Gastroesophageal sphincter (tissue), 4 donors: ENCODE measurements around the gene ESAM. TPM values are rescaled to one million over a fixed set of nuclear protein-coding genes. Genes with fewer than 3 reads are reported as not detected.

Source experiments
- ATAC-seq: fragments of 150-250 bp; one replicate; pipeline ENCODE4 v1.9.1; 2016; ENCODE audit warnings: mild to moderate bottlenecking, moderate library complexity
- H3K27ac ChIP-seq, 4 donors: fragments of 200-600 bp; sonication (generic) in 3 of 4; 1 replicate in 3 of 4; 2 replicates in 1 of 4; pipeline ENCODE4 v1.5.1; 2016 to 2019
- H3K27me3 ChIP-seq: fragments of 200-600 bp; sonication (generic); one replicate; pipeline ENCODE4 v1.5.1; 2019
- H3K36me3 ChIP-seq, 2 donors: fragments of 200-600 bp; sonication (generic); one replicate each; pipeline ENCODE4 v1.5.1; 2019; ENCODE audit warnings: control low read depth in 1 of 2
- H3K4me1 ChIP-seq, 3 donors: fragments of 200-600 bp; sonication (generic); 1 replicate in 2 of 3; 2 replicates in 1 of 3; pipeline ENCODE4 v1.5.1; 2016 to 2019; ENCODE audit warnings: control low read depth in 2 of 3
- H3K4me3 ChIP-seq, 2 donors: fragments of 200-600 bp; sonication (generic); one replicate each; pipeline ENCODE4 v1.5.1; 2019; ENCODE audit warnings: mild to moderate bottlenecking in 1 of 2, moderate library complexity in 1 of 2
- H3K9me3 ChIP-seq, 3 donors: fragments of 200-600 bp; sonication (generic); one replicate each; pipeline ENCODE4 v1.5.1; 2017 to 2019; ENCODE audit warnings: control low read depth in 2 of 3
- CTCF ChIP-seq, 4 experiments: fragments of 200-600 bp in 2 of 4; fragments of 450-650 bp in 2 of 4; sonication (generic) in 1 of 4; IDR thresholded peaks; one replicate each; pipeline ENCODE4 v1.5.1; 2017 to 2019; ENCODE audit warnings: antibody characterized with exemption in 4 of 4, mild to moderate bottlenecking in 2 of 4, moderate library complexity in 2 of 4
- EP300 ChIP-seq: sonication (generic); formaldehyde crosslinking; IDR thresholded peaks from one replicate; pipeline ENCODE4 v1.6.1; 2017; ENCODE audit warnings: antibody characterized with exemption, mild to moderate bottlenecking
- POLR2A ChIP-seq, 2 donors: fragments of 450-650 bp; IDR thresholded peaks; one replicate each; pipeline ENCODE4 v1.6.1; 2017; ENCODE audit warnings: antibody characterized with exemption in 2 of 2, mild to moderate bottlenecking in 2 of 2, moderate library complexity in 1 of 2
- POLR2AphosphoS5 ChIP-seq: sonication (generic); formaldehyde crosslinking; IDR thresholded peaks from one replicate; pipeline ENCODE4 v1.6.1; 2017; ENCODE audit warnings: antibody characterized with exemption
- WGBS, 2 donors: methylation state at CpG; one replicate each; pipeline ENCODE4 v1.1.5; 2018; ENCODE audit warnings: low coverage in 1 of 2; 5-methylcytosine and 5-hydroxymethylcytosine counted together
- total RNA-seq, 4 donors: library from RNA; depleted of rRNA; stranded (reverse); fragments of >200 nt; gene quantifications; one replicate each; pipeline ENCODE4 v1.1.0, GENCODE V29; 2016

The ESAM gene
- total RNA-seq, 4 donors from 2014 or later = 9.8 to 38.4 (median 22.4) TPM

- peak within 1 kb of the TSS; percentile 6 to 59 for H3K4me3 ChIP-seq
- 0 to 2% methylated on average over 4 to 11 of the region's 59 CpGs for WGBS, 2 donors
- peak; percentile 97 for ATAC-seq
- no peaks in the 10 kb centered on the region for H3K36me3 ChIP-seq
- H3K9me3 ChIP-seq = no peaks in the 10 kb centered on the region
- peak within 1 kb of the TSS in 2 of 4 donors; percentile 16 to 66 for H3K27ac ChIP-seq
- H3K4me1 ChIP-seq = peaks cover 0 to 23% (median 12%) of the 10 kb centered on the region in 3 donors
- peaks cover 74% of the 10 kb centered on the region for H3K27me3 ChIP-seq
- no peak for TF ChIP-seq POLR2A (IDR thresholded peaks at IDR 0.05)
- peak in 1 of 4 experiments; percentile 39 for TF ChIP-seq CTCF (IDR thresholded peaks at IDR 0.05)
Measured at GRCh38 chr11:124739479-124740276, 22.4 kb downstream of the ESAM start, which contains the start of gene NRGN. Gene NRGN (plus strand): TSS chr11:124739942. CDS start chr11:124740085, 143 bp downstream.

GRCh38 chr11:124738713-124739478, 23.2 kb downstream of the ESAM start:
- peaks cover 67% of the 10 kb centered on the region for H3K27me3 ChIP-seq
- no peak for TF ChIP-seq EP300
- TF ChIP-seq POLR2AphosphoS5 = no peak
- TF ChIP-seq CTCF (IDR thresholded peaks at IDR 0.05) = no peak
- no peak for TF ChIP-seq POLR2A (IDR thresholded peaks at IDR 0.05)
- peaks cover 0 to 23% (median 12%) of the 10 kb centered on the region in 3 donors for H3K4me1 ChIP-seq
- peak overlapping the region in 1 of 2 donors; percentile 59 for H3K4me3 ChIP-seq
- no peak for ATAC-seq
- H3K36me3 ChIP-seq = no peaks in the 10 kb centered on the region
- no peaks in the 10 kb centered on the region for H3K9me3 ChIP-seq
- WGBS, 2 donors = 74 to 83% methylated on average over 13 to 20 of the region's 21 CpGs
- H3K27ac ChIP-seq = no peak overlapping the region

GRCh38 chr11:124737638-124738305, 24.3 kb downstream of the ESAM start:
- TF ChIP-seq CTCF (IDR thresholded peaks at IDR 0.05) (no peak), POLR2AphosphoS5 (no peak), POLR2A (IDR thresholded peaks at IDR 0.05) (no peak), EP300 (no peak)

GRCh38 chr11:124736736-124737135, 25.4 kb downstream of the ESAM start:
- ATAC-seq = no peak
- 69% methylated on average over 2 of the region's 3 CpGs; no CpG with 5 or more reads in 1 of the 2 donors for WGBS, 2 donors

More at GRCh38 chr11:124737638-124738305, 24.3 kb downstream of the ESAM start:
- ATAC-seq = no peak
- Histone ChIP-seq H3K4me1 (peaks cover 0 to 23% (median 12%) of the 10 kb centered on the region in 3 donors), H3K4me3 (no peak overlapping the region), H3K27me3 (peaks cover 55% of the 10 kb centered on the region), H3K27ac (no peak overlapping the region), H3K36me3 (no peaks in the 10 kb centered on the region), H3K9me3 (no peaks in the 10 kb centered on the region)
- 75 to 100% methylated on average over 2 to 4 of the region's 7 CpGs for WGBS, 2 donors

More at GRCh38 chr11:124736736-124737135, 25.4 kb downstream of the ESAM start:
- Histone ChIP-seq H3K4me1 (peaks cover 0 to 23% (median 12%) of the 10 kb centered on the region in 3 donors), H3K36me3 (no peaks in the 10 kb centered on the region), H3K9me3 (no peaks in the 10 kb centered on the region), H3K27ac (no peak overlapping the region), H3K27me3 (peaks cover 45% of the 10 kb centered on the region), H3K4me3 (no peak overlapping the region)
- TF ChIP-seq POLR2AphosphoS5 (no peak), POLR2A (IDR thresholded peaks at IDR 0.05) (no peak), EP300 (no peak), CTCF (IDR thresholded peaks at IDR 0.05) (no peak)
